Breast epithelium (tissue), 4 donors: ENCODE results near the gene EBI3. TPM values are rescaled to one million over a fixed set of nuclear protein-coding genes. Genes with fewer than 3 reads are reported as not detected.

Experiments
- DNase-seq, 2 donors: peaks; one replicate each; pipeline ENCODE4 v3.0.0-alpha.2; 2019; ENCODE audit warnings: low spot score in 2 of 2
- H3K27ac ChIP-seq, 2 donors: fragments of 200-600 bp; sonication (generic) in 1 of 2; one replicate each; pipeline ENCODE4 v1.5.1; 2016 to 2019; ENCODE audit warnings: mild to moderate bottlenecking in 1 of 2
- H3K27me3 ChIP-seq, 2 donors: fragments of 200-600 bp; sonication (generic) in 1 of 2; one replicate each; pipeline versions ENCODE4 v1.5.1 to v1.6.0; 2017 to 2019; ENCODE audit warnings: control low read depth in 1 of 2, mild to moderate bottlenecking in 1 of 2
- H3K36me3 ChIP-seq: fragments of 200-600 bp; one replicate; pipeline ENCODE4 v1.5.1; 2019
- H3K4me1 ChIP-seq, 2 donors: fragments of 200-600 bp; sonication (generic); one replicate each; pipeline ENCODE4 v1.5.1; 2016 to 2019; ENCODE audit warnings: control low read depth in 1 of 2
- H3K4me3 ChIP-seq, 3 donors: fragments of 200-600 bp; sonication (generic); 1 replicate in 2 of 3; 2 replicates in 1 of 3; pipeline ENCODE4 v1.5.1; 2016 to 2019; ENCODE audit warnings: mild to moderate bottlenecking in 3 of 3, moderate library complexity in 2 of 3
- H3K9me3 ChIP-seq, 2 donors: fragments of 200-600 bp; sonication (generic) in 1 of 2; one replicate each; pipeline ENCODE4 v1.5.1; 2016 to 2019; ENCODE audit warnings: control low read depth in 1 of 2
- POLR2A ChIP-seq: fragments of 450-650 bp; IDR thresholded peaks from one replicate; pipeline ENCODE4 v1.6.1; 2016; ENCODE audit warnings: antibody characterized with exemption, mild to moderate bottlenecking, moderate library complexity
- POLR2AphosphoS5 ChIP-seq, 3 donors: sonication (generic); formaldehyde crosslinking; IDR thresholded peaks; one replicate each; pipeline ENCODE4 v1.6.1; 2017; ENCODE audit warnings: antibody characterized with exemption in 3 of 3
- intact Hi-C: fragments of 100-400 bp; cut with DNase I; formaldehyde crosslinking; loops from one replicate; pipeline ENCODE4 v1.15.1; 2023; ENCODE audit warnings: low total_unique reads
- total RNA-seq, 3 donors: library from RNA; depleted of rRNA; stranded (reverse); fragments of >200 nt; gene quantifications; one replicate each; pipeline ENCODE4 v1.1.0, GENCODE V29; 2016
- TF ChIP-seq, protein P1 (sequence below), 3 donors: fragments of 450-650 bp; IDR thresholded peaks; one replicate each; pipeline ENCODE4 v1.5.1; 2016 to 2017; ENCODE audit warnings: antibody characterized with exemption in 3 of 3, mild to moderate bottlenecking in 3 of 3, moderate library complexity in 3 of 3

EBI3 gene
- total RNA-seq, 3 donors from 2014 or later, result 0.66 to 12.6 (median 8.2) TPM

DNA sequence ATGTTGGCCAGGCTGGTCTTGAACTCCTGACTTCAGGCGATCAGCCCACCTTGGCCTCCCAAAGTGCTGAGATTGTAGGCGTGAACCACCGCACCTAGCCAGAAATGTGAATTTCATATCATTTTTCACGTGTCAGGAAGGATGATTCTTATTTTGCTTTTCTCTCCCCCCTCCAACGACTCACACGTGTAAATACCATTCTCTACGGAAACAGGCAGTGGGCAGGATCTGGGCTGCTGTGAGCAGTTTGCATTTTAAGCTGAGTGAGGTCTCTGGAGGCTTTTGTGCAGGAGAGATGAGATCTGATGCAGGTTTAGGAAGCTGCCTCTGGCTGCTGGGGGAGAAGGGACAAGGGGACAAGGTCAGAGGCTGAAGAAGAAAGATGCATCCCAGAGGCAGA is 35.0 kb upstream of the EBI3 start:
- peaks cover 6 to 45% of the 10 kb centered on the region in 2 donors for H3K27me3 ChIP-seq
- intact Hi-C loops, result no loop called here
- no peaks in the 10 kb centered on the region for H3K9me3 ChIP-seq
- no peaks in the 10 kb centered on the region for H3K36me3 ChIP-seq
- no peak overlapping the region for H3K27ac ChIP-seq
- TF ChIP-seq, protein P1, sequence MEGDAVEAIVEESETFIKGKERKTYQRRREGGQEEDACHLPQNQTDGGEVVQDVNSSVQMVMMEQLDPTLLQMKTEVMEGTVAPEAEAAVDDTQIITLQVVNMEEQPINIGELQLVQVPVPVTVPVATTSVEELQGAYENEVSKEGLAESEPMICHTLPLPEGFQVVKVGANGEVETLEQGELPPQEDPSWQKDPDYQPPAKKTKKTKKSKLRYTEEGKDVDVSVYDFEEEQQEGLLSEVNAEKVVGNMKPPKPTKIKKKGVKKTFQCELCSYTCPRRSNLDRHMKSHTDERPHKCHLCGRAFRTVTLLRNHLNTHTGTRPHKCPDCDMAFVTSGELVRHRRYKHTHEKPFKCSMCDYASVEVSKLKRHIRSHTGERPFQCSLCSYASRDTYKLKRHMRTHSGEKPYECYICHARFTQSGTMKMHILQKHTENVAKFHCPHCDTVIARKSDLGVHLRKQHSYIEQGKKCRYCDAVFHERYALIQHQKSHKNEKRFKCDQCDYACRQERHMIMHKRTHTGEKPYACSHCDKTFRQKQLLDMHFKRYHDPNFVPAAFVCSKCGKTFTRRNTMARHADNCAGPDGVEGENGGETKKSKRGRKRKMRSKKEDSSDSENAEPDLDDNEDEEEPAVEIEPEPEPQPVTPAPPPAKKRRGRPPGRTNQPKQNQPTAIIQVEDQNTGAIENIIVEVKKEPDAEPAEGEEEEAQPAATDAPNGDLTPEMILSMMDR (IDR thresholded peaks at IDR 0.05), result no peak
- no peak for TF ChIP-seq POLR2A
- no peak for DNase-seq
- H3K4me3 ChIP-seq, result no peak overlapping the region
- H3K4me1 ChIP-seq, result no peaks in the 10 kb centered on the region

DNA sequence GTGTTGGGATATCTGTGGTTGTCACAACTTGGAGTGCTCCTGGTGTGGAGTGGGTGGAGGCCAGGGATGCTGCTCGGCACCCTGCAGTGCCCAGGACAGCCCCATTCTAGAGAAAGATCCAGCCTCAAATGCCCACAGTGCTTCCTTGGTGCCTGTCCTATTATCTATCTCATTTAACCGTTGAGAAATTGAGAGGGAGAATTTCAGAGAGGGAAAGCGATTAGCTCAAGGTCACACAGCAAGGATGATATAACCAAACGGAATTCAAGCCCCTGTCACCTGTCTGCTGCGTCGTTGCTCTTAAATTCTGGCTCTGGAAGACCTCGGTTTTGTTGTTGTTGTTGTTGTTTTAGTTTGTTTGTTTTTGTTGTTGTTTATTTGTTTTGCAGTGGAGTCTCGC is 33.3 kb upstream of the EBI3 start:
- H3K4me1 ChIP-seq, result no peaks in the 10 kb centered on the region
- H3K36me3 ChIP-seq, result no peaks in the 10 kb centered on the region
- DNase-seq, result no peak
- TF ChIP-seq POLR2AphosphoS5 (IDR thresholded peaks at IDR 0.05) (no peak), POLR2A (no peak)
- TF ChIP-seq, protein P1 (IDR thresholded peaks at IDR 0.05), result no peak
- H3K9me3 ChIP-seq, result no peaks in the 10 kb centered on the region
- intact Hi-C loops, result no loop called here
- H3K27ac ChIP-seq, result no peak overlapping the region
- H3K4me3 ChIP-seq, result no peak overlapping the region
- peaks cover 6 to 51% of the 10 kb centered on the region in 2 donors for H3K27me3 ChIP-seq

DNA sequence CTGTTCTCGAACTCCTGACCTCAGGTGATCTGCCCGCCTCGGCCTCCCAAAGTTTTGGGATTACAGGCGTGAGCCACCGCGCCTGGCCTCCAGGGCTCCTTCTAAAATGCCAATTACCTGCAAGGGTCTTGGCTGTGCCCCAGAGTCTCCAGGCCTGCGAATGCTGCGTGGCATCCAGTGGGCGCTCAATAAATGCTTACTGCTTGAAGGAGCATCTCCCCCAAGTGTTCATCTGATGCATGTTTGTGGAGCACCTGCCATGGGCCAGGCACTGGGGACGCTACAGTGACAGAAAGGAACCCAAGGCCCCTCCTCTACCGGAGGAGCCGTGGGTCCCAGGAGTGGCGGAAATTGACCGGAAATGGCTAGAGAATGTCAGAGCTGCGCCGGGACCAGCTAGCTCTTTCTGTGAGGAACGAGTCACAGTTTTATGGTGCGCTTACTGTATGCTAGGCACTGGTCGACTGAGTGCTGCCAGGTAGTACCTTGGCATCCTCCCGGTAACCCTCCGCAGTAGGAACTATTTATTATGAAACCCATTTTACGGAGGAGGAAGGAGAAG is 32.7 kb upstream of the EBI3 start:
- intact Hi-C loops, result no loop called here
- no peak for DNase-seq
- Histone ChIP-seq H3K4me3 (no peak overlapping the region), H3K27me3 (peaks cover 6 to 51% of the 10 kb centered on the region in 2 donors), H3K36me3 (no peaks in the 10 kb centered on the region), H3K27ac (no peak overlapping the region), H3K9me3 (no peaks in the 10 kb centered on the region), H3K4me1 (no peaks in the 10 kb centered on the region)
- TF ChIP-seq, protein P1 (IDR thresholded peaks at IDR 0.05), result no peak
- TF ChIP-seq POLR2AphosphoS5 (IDR thresholded peaks at IDR 0.05), result no peak
- TF ChIP-seq POLR2A, result no peak

DNA sequence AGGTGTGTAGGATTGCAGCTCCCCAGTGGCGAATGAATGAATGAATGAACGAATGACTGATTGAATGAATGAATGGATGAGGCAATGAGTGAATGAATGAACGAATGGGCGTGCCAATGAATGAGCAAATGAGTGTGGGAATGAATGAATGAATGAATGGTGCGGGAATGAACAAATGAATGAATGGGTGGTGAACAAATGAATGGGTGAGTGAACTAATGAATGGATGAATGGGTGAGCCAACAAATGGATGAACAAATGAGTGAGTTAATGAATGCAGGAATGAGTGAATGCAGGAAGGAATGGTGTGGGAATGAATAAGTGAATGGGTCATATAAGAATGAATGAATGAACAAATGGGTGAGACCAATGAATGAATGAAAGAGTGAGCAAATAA is 32.1 kb upstream of the EBI3 start:
- Histone ChIP-seq H3K27me3 (peaks cover 6 to 51% of the 10 kb centered on the region in 2 donors), H3K9me3 (no peaks in the 10 kb centered on the region), H3K36me3 (no peaks in the 10 kb centered on the region), H3K27ac (no peak overlapping the region), H3K4me3 (no peak overlapping the region), H3K4me1 (no peaks in the 10 kb centered on the region)
- intact Hi-C loops, result no loop called here
- no peak for TF ChIP-seq POLR2A
- TF ChIP-seq POLR2AphosphoS5 (IDR thresholded peaks at IDR 0.05), result no peak
- TF ChIP-seq, protein P1 (IDR thresholded peaks at IDR 0.05), result no peak
- no peak for DNase-seq

DNA sequence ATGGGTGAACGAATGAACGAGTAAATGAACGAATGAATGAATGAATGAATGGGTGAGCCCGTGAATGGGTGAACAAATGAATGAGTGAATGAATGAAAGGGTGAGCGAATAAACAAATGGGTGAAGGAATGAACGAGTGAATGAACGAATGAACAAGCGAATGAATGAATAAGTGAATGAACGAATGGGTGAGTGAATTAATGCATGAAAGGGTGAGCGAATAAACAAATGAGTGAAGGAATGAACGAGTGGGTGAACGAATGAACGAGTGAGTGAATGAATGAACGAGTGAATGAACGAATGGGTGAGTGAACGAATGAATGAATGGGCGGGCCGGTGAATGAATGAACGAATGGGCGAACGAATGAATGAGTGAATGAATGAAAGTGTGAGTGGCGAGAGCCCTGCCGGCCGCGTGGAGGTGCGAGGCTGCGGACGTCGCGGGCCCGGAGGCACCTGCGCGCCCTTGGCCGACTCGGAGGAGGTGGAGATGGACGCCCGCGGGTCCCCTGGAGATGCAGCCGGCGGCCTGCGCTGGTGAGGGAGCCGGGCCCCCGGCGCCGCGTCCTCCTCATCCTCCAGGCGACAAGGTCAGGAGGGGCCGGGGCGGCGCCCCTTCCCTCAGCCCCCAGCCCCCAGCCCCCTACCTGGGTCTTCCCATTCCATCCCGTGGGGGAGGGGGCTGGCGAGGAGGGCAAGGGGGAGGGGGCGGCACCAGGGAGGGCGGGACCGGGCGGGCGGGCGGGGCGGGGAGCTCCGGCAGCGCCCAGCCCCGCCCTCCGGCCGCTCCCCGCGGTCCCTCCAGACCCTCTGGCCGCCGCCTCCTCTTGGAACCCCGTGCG is 31.5 kb upstream of the EBI3 start:
- H3K4me3 ChIP-seq, result no peak overlapping the region
- intact Hi-C loops, result no loop called here

More for the DNA sequence above, 31.5 kb upstream of the EBI3 start:
- Histone ChIP-seq H3K9me3 (no peaks in the 10 kb centered on the region), H3K27me3 (peaks cover 6 to 51% of the 10 kb centered on the region in 2 donors), H3K36me3 (no peaks in the 10 kb centered on the region), H3K4me1 (no peaks in the 10 kb centered on the region), H3K27ac (no peak overlapping the region)
- TF ChIP-seq POLR2A (no peak), POLR2AphosphoS5 (IDR thresholded peaks at IDR 0.05) (no peak)
- TF ChIP-seq, protein P1 (IDR thresholded peaks at IDR 0.05), result no peak
- no peak for DNase-seq
